Measurements from ENCODE around the gene ABCB10. TPM values are rescaled to one million over a fixed set of nuclear protein-coding genes. Genes with fewer than 3 reads are reported as not detected.
"Not testable (repeated sequence)": the region's sequence is repeated elsewhere in the genome, so short reads cannot be mapped to it uniquely, and the experiment has no call there.

The ABCB10 gene
- total RNA-seq, 1 experiment from 2014 or later = 52.0 TPM

GRCh38 chr1:229572286-229572685 is 13.8 kb upstream of the ABCB10 start:
- no peak for DNase-seq (ENCODE audit: low spot score)

DNA sequence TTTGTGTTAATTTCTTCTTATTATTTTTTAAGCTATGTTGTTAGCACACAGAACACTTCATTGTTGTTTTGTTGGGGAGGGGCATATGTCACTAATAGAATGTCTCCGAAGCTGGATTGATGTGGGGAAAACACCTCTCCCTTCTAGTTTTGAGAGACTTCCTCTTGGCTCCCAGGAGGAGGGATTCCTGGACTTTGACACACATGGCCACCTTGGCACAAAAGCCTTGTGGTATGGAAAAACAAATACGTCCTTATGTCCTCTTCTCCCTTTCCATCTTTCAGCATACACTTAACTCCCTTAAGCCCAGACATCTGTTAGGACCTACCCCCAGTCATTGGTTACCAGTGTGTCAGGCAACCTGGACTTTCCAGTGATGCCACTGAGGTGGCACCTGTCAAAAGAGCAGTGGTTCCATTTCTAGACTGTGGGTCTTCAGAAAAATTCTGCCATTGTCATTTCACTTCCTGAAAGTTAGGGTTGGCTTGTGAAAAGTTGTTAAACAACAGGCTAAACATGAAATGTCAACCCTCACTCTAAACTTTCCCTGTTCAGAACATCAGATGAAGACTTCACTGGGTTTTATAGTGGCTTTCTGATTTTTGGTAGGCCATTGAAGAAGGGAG is 12.5 kb upstream of the ABCB10 start:
- DNase-seq (ENCODE audit: low spot score) = no peak

DNA sequence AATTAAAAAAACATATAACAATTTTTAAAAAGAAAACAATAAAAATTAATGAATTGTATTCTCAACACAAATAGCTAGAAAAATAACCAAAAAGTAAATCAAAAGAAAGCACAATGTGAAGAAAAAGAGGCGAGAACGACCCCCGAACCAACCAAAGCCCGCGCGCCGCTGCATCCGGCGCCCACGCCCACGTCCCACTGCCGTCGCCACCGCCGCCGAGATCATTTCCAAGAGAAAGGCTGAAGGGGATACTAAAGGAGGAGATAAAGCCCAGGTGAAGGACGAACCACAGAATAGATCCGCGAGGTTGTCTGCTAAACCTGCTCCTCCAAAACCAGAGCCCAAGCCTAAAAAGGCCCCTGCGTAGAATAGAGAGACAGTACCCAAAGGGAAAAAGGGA is 11.8 kb upstream of the ABCB10 start:
- DNase-seq (ENCODE audit: low spot score) = no peak

DNA sequence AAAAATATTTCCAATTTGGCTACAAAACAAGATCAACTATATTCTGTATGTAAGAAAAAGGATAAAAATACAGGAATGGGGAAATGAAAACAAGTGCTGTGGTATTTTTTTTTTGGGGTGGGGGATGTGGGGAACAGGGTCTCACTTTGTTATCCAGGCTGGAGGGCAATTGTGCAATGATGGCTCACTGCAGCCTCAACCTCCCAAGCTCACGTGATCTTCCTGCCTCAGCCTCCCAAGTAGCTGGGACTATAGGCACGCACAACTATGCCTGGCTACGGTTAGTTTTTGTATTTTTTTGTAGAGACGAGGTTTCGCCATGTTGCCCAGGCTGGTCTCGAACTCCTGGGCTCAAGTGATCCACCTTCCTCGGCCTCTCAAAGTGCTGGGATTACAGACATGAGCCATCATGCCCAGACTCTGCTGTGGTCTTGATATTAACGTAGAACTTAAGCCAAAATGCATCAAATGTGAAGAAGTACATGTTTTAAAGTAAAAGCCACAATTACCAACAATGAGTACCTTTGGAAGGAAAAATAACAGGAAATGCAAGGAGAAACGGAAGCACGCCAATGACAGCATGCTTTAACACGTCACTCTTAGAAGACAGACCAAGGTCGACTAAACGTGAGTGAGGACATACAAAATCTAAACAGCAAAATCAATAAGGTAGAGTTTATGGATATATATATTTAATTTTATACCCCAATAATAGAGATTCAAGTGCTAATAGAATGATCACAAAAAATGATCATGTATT is 8.8 kb upstream of the ABCB10 start:
- no peak for DNase-seq (ENCODE audit: low spot score)

GRCh38 chr1:229563701-229564100 is 5.2 kb upstream of the ABCB10 start:
- DNase-seq (ENCODE audit: low spot score) = peak; percentile 25

- DNase-seq (ENCODE audit: low spot score) = no peak
These were observed 4.7 kb upstream of the ABCB10 start for GRCh38 chr1:229563241-229563640.

DNA sequence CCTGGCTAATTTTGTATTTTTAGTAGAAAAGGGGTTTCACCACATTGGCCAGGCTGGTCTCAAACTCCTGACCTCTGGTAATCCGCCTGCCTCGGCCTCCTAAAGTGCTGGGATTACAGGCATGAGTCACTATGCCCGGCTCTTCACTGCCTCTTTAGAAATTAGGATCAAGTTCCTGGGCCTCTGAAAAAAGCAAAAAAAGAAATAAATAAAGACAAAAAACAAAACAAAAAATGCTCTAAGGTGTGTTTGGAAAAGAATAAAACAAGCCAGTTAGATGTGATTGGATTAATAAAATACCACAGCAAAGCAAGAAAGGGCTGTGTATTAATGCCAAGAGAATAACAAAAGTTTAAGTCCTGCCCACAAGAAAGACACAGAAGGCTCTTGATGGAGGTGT is 4.2 kb upstream of the ABCB10 start:
- no peak for DNase-seq (ENCODE audit: low spot score)

- no peak for DNase-seq (ENCODE audit: low spot score)
These were observed 2.6 kb upstream of the ABCB10 start for GRCh38 chr1:229561141-229561540.

DNA sequence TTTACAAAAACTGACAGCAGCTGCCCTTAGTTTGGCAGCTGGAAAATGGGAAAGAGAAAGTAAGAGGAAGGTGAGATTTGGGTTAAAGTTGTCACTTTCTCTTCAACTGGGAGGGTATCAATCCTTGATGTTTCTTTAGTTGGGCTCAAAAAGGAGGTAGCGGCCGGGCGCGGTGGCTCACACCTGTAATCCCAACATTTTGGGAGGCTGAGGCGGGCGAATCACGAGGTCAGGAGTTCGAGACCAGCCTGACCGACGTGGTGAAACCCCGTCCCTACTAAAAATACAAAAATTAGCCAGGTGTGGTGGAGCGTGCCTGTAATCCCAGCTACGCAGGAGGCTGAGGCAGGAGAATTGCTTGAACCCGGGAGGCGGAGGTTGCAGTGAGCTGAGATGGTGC is 1.6 kb upstream of the ABCB10 start:
- DNase-seq (ENCODE audit: low spot score) = not testable (repeated sequence)

DNA sequence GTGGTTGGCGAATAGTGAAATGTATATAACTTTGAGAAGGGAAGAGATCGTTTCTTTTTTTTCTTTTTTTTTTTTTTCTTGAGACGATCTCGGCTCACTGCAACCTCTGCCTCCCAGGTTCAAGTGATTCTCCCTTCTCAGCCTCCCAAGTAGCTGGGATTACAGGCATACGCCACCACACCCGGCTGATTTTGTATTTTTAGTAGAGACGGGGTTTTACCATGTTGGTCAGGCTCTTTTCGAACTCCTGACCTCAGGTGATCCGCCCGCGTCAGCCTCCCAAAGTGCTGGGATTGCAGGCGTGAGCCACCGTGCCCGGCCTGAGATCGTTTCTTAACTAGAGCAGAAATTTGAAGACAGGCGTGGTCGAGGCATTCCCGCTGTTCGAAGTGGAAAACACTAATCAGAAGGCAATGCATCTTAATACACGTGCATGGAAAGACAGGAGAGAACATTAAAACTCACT is 862 bp upstream of the ABCB10 start:
- not testable (repeated sequence) for DNase-seq (ENCODE audit: low spot score)

DNA sequence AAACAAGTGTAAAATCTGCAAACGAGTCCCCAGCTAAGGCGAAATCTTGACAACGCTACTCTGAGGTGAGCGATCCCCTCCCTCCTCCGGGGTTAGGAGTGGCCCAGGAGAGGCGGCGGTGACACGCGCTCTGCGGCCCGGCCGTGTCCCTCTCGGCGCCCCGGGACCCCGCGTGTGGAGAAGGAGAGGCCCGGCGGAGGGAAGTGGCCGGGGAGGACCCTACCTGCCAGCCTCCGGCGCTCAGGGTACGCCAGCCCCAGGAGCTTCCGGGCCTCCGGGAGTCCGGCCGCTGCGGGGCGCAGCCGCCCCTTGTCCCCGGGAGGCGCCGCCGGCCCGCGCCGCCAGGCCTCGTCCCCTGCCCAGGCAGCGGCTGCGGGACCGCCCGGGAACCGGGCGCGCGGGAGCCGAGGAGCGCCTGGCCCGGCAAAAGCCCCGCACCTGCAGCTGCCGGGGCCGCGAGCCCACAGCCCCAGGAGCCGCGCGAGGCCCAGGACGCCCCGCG is 543 bp downstream of the ABCB10 start:
- peak; percentile 9 for DNase-seq (ENCODE audit: low spot score)

- no peak for DNase-seq (ENCODE audit: low spot score)
These were observed 1.2 kb downstream of the ABCB10 start for GRCh38 chr1:229557200-229557850.

- DNase-seq (ENCODE audit: low spot score) = no peak
These were observed 3.5 kb downstream of the ABCB10 start for GRCh38 chr1:229554886-229555621.

GRCh38 chr1:229553621-229554130 is 4.8 kb downstream of the ABCB10 start:
- DNase-seq (ENCODE audit: low spot score) = no peak

DNA sequence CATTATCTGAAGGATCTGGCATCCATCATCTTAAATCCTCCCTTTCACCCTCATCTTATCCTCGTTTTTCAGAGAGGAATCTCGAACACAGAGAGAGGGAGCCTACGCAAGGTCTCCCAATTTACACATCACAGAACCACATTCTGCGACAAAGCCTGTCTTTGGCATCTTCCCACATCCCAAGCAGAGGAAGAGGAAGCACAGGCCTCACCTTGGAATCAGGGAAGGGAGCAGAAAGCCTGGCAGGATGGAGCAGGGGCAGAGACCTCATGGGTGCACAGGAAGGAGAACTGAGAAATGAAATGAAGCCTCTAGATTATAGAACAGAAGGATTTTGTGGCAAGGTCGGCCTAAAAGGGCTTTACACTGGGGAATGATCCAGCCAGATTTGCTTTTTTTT is 5.8 kb downstream of the ABCB10 start:
- no peak for DNase-seq (ENCODE audit: low spot score)

- no peak for DNase-seq (ENCODE audit: low spot score)
These were observed 7.5 kb downstream of the ABCB10 start for GRCh38 chr1:229550812-229551567.

- DNase-seq (ENCODE audit: low spot score) = no peak
These were observed 11.0 kb downstream of the ABCB10 start for GRCh38 chr1:229547542-229547941.

GRCh38 chr1:229544587-229544986 is 13.9 kb downstream of the ABCB10 start:
- no peak for DNase-seq (ENCODE audit: low spot score)

DNA sequence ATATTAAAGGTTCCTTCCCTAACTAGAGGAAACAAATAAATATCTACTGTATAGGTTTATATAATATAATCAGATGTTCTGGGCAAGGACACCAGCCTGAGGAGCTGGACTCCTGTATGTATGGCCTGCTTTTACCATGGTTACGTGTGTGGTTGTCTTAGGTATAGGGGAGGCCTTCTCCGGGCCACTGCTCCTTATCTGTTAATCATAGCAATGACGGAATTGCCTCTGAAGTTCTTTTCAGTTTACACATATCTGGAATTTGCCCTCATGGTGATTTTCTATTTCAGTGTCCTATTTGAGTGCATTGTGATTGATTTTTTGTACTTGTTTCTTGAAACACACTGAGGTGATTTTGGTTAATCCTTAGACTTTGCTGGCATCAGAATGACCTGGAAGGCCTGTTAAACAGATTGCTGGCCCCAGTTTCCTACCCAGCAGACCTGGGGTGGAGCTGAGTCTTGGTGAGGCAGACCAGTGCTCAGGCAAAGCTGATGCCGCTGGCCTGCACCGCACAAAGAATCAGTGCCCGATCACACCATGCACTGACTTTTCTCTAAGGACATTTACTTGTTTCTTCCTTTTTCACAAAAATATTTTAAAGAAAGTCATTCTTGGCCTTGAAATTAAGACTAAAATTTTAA is 18.5 kb downstream of the ABCB10 start:
- no peak for DNase-seq (ENCODE audit: low spot score)

DNA sequence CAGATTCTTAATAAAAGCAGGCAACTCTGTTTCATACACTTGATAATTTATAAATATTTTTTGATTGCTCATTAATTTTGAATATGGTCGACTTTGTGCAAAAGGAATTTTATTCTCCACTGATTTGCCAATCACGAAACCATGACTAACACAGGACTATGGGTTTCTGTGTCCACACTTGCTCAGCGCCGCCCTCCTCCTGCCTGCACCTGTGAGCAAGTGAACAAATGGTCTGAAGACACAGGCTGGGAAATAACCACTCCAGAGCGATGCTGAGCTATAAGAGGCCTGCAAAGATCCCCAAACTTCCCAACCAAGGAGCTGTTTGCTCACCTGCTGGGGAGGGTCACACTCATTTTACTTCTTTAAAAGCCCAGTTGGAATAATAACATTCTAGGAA is 19.6 kb downstream of the ABCB10 start:
- no peak for DNase-seq (ENCODE audit: low spot score)

- DNase-seq (ENCODE audit: low spot score) = no peak
These were observed 20.6 kb downstream of the ABCB10 start for GRCh38 chr1:229537894-229538293.
